KMS-11 (cell line): ENCODE data around the gene RAB11FIP3.

Experiments used
- H2AFZ ChIP-seq: fragments of 200-600 bp; sonication (generic); 2 replicates; pipeline ENCODE4 v1.6.1; 2016; ENCODE audit warnings: antibody characterized with exemption, mixed run types, low read depth
- H3K27ac ChIP-seq: fragments of 200-600 bp; sonication (generic); 2 replicates; pipeline ENCODE4 v1.6.1; 2016; ENCODE audit warnings: mild to moderate bottlenecking, mixed run types
- H3K27me3 ChIP-seq: fragments of 200-600 bp; sonication (generic); 2 replicates; pipeline ENCODE4 v1.6.1; 2017; ENCODE audit warnings: mild to moderate bottlenecking, low read depth, mixed run types, moderate library complexity; ENCODE audit not compliant: insufficient read depth
- H3K36me3 ChIP-seq: fragments of 200-600 bp; sonication (generic); 2 replicates; pipeline ENCODE4 v1.6.1; 2017; ENCODE audit warnings: mild to moderate bottlenecking, mixed run types; ENCODE audit not compliant: insufficient read depth
- H3K4me1 ChIP-seq: fragments of 200-600 bp; sonication (generic); 2 replicates; pipeline ENCODE4 v1.6.1; 2016; ENCODE audit warnings: mild to moderate bottlenecking, low read depth, mixed run types; ENCODE audit not compliant: poor library complexity, severe bottlenecking
- H3K4me2 ChIP-seq: fragments of 200-600 bp; sonication (generic); 2 replicates; pipeline ENCODE4 v1.7.0; 2016; ENCODE audit warnings: mild to moderate bottlenecking, mixed run types
- H3K4me3 ChIP-seq: fragments of 200-600 bp; sonication (generic); IDR thresholded peaks from 2 replicates; pipeline ENCODE4 v1.6.1; 2017; ENCODE audit warnings: low read depth, low read length, mixed read lengths; ENCODE audit not compliant: insufficient read depth
- H3K79me2 ChIP-seq: fragments of 200-600 bp; sonication (generic); 2 replicates; pipeline ENCODE4 v1.6.1; 2016; ENCODE audit warnings: low read depth, mixed run types; ENCODE audit not compliant: insufficient read depth
- H3K9ac ChIP-seq: fragments of 200-600 bp; sonication (generic); 2 replicates; pipeline ENCODE4 v1.6.1; 2016; ENCODE audit warnings: mild to moderate bottlenecking, mixed run types
- H4K20me1 ChIP-seq: fragments of 200-600 bp; sonication (generic); 2 replicates; pipeline ENCODE4 v1.6.1; 2016; ENCODE audit warnings: mild to moderate bottlenecking, mixed run types; ENCODE audit not compliant: insufficient read depth
- CTCF ChIP-seq: fragments of 200-600 bp; sonication (generic); conservative IDR thresholded peaks from 2 replicates; pipeline ENCODE4 v1.6.1; 2017; ENCODE audit warnings: low read depth, mild to moderate bottlenecking, antibody characterized with exemption, low read length, moderate library complexity, mixed read lengths

The RAB11FIP3 gene

GRCh38 chr16:510066-510825 lies 84.8 kb downstream of the RAB11FIP3 start:
- Histone ChIP-seq H3K27ac (no peak overlapping the region), H4K20me1 (no peaks in the 10 kb centered on the region), H3K9ac (no peak overlapping the region), H3K79me2 (no peaks in the 10 kb centered on the region), H3K4me3 (no peak overlapping the region), H3K4me1 (no peaks in the 10 kb centered on the region), H3K4me2 (no peak overlapping the region), H3K27me3 (no peaks in the 10 kb centered on the region), H2AFZ (no peak overlapping the region), H3K36me3 (no peaks in the 10 kb centered on the region)
- TF ChIP-seq CTCF: no peak

GRCh38 chr16:512802-513201 lies 87.4 kb downstream of the RAB11FIP3 start:
- Histone ChIP-seq H4K20me1 (no peaks in the 10 kb centered on the region), H3K36me3 (no peaks in the 10 kb centered on the region), H3K27ac (no peak overlapping the region), H3K79me2 (no peaks in the 10 kb centered on the region), H3K27me3 (no peaks in the 10 kb centered on the region), H3K4me3 (no peak overlapping the region), H2AFZ (no peak overlapping the region), H3K9ac (no peak overlapping the region), H3K4me1 (no peaks in the 10 kb centered on the region), H3K4me2 (no peak overlapping the region)
- no peak for TF ChIP-seq CTCF

DNA sequence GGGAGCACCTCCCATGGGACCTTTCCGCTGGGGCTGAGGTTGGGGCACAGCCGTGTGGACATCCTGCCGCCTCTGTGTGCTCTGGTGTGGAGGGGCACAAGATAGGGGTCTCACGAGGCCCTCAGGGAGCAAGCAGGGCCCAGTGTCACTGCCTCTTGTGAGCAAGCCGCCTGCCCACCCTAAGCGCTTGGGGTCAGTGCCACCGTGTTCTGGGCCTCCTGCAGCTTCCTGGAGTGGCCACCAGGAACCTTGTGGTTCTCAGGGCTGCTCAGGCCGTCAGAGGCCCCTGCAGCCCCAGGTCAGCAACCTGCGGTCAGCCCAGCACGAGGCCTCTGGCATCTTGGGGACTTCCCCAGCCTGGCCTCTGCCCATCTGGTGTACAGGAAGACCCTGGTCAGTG lies 88.5 kb downstream of the RAB11FIP3 start:
- H3K27ac ChIP-seq: no peak overlapping the region
- no peaks in the 10 kb centered on the region for H4K20me1 ChIP-seq
- H2AFZ ChIP-seq: no peak overlapping the region
- no peaks in the 10 kb centered on the region for H3K4me1 ChIP-seq
- no peaks in the 10 kb centered on the region for H3K36me3 ChIP-seq
- H3K4me3 ChIP-seq: no peak overlapping the region
- H3K79me2 ChIP-seq: no peaks in the 10 kb centered on the region
- H3K9ac ChIP-seq: no peak overlapping the region
- no peaks in the 10 kb centered on the region for H3K27me3 ChIP-seq
- H3K4me2 ChIP-seq: no peak overlapping the region
- TF ChIP-seq CTCF: no peak

DNA sequence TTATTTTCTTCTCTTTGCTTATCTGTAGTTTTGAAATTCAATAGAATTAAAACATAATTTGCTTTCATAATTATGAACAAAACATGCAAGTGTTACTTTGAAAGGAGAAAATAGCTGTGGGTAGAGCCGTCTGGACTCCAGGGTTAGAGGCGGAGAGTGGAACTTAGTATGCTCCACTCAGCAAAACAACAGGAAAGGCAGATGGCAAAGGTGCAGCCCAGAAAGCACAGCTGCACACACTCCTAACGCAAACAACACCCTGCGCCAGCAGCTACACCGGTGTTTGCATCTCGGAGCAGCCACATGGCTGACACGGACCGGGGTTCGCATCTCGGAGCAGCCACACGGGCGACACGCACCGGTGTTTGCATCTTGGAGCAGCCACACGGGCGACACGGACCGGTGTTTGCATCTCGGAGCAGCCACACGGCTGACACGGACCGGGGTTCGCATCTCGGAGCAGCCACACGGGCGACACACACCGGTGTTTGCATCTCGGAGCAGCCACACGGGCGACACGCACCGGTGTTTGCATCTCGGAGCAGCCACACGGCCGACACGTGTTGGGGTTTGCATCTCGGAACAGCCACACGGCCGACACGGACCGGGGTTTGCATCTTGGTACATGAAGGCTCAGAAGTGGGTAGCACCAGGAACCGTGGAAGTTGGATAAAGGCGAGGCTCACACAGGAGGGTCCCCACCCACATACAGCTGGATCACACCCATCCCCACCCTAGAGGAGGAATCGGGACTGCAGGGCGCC lies 89.9 kb downstream of the RAB11FIP3 start:
- no peak overlapping the region for H3K4me2 ChIP-seq
- no peaks in the 10 kb centered on the region for H3K4me1 ChIP-seq
- no peaks in the 10 kb centered on the region for H4K20me1 ChIP-seq
- no peaks in the 10 kb centered on the region for H3K27me3 ChIP-seq
- H3K36me3 ChIP-seq: no peaks in the 10 kb centered on the region
- no peak overlapping the region for H3K9ac ChIP-seq
- no peak for TF ChIP-seq CTCF
- H3K79me2 ChIP-seq: no peaks in the 10 kb centered on the region
- H3K27ac ChIP-seq: no peak overlapping the region
- no peak overlapping the region for H2AFZ ChIP-seq
- H3K4me3 ChIP-seq: no peak overlapping the region
